Colonic mucosa (tissue), 4 donors: ENCODE measurements around the gene OOSP3. TPM values are rescaled to one million over a fixed set of nuclear protein-coding genes. Genes with fewer than 3 reads are reported as not detected.

ENCODE experiments used
- DNase-seq: peaks from one replicate; pipeline ENCODE4 v3.0.0-alpha.2; 2020
- H3K27ac ChIP-seq: fragments of 200-600 bp; one replicate; pipeline ENCODE4 v1.8.0; 2021
- H3K27me3 ChIP-seq: fragments of 200-600 bp; one replicate; pipeline ENCODE4 v1.8.0; 2021
- H3K36me3 ChIP-seq: fragments of 200-600 bp; one replicate; pipeline ENCODE4 v1.8.0; 2021
- H3K4me1 ChIP-seq: fragments of 200-600 bp; one replicate; pipeline ENCODE4 v1.8.0; 2021; ENCODE audit warnings: mild to moderate bottlenecking
- H3K4me3 ChIP-seq: fragments of 200-600 bp; one replicate; pipeline ENCODE4 v1.8.0; 2021
- H3K9ac ChIP-seq, 2 donors: one replicate each; pipeline ENCODE4 v1.7.0; 2013; ENCODE audit warnings: control low read depth in 2 of 2, low read depth in 2 of 2, low read length in 2 of 2
- H3K9me3 ChIP-seq: fragments of 200-600 bp; one replicate; pipeline ENCODE4 v1.8.0; 2021
- intact Hi-C: fragments of 100-400 bp; cut with DNase I; formaldehyde crosslinking; loops from one replicate; pipeline ENCODE4 v1.14.1; 2022
- total RNA-seq, 2 donors: library from RNA; stranded (reverse); fragmentation: NEBNext Ultra II Directional in 1 of 2; extraction: Animal tissue kit (Norgen Biotek cat#: 25700) in 1 of 2; gene quantifications; one replicate each; pipeline ENCODE4 v1.2.1, GENCODE V29; 2021
- TF ChIP-seq, protein P1 (sequence below): fragments of 200-600 bp; IDR thresholded peaks from one replicate; pipeline ENCODE4 v1.8.0; 2022; ENCODE audit warnings: antibody characterized with exemption, mild to moderate bottlenecking
- donor health status: healthy.
- donor health status: DM: no; HTN: no; CAD: no.
- donor health status: DM: no; HTN: no; CAD: no.

The OOSP3 gene
- total RNA-seq, 2 donors from 2014 or later: not detected

DNA sequence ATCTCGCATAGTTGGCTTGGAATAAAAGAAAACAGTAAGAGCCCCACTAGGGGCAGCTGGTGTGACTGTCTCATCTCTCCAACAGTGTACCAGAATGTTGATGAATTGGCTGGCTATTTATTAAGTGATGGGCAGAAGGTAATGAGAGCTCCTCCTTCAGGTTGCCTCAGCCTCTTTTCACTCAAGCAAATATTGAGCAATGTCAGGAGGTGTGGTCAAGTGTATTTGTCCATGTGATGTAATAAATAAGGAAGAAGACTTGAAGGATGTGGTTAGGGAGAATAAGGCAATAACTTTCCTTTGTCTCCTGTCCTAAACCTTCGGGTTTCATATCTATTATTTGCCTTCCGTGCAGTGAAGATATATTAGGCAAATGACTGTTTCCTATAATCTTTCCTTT lies 12.2 kb upstream of the OOSP3 start, which contains the start of gene TCN1:
TCN1 (minus strand) TSS at position 91 of the 400 bp plus-strand sequence; CDS start at position 74, 17 bp downstream.
- TF ChIP-seq, protein P1, sequence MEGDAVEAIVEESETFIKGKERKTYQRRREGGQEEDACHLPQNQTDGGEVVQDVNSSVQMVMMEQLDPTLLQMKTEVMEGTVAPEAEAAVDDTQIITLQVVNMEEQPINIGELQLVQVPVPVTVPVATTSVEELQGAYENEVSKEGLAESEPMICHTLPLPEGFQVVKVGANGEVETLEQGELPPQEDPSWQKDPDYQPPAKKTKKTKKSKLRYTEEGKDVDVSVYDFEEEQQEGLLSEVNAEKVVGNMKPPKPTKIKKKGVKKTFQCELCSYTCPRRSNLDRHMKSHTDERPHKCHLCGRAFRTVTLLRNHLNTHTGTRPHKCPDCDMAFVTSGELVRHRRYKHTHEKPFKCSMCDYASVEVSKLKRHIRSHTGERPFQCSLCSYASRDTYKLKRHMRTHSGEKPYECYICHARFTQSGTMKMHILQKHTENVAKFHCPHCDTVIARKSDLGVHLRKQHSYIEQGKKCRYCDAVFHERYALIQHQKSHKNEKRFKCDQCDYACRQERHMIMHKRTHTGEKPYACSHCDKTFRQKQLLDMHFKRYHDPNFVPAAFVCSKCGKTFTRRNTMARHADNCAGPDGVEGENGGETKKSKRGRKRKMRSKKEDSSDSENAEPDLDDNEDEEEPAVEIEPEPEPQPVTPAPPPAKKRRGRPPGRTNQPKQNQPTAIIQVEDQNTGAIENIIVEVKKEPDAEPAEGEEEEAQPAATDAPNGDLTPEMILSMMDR: no peak

DNA sequence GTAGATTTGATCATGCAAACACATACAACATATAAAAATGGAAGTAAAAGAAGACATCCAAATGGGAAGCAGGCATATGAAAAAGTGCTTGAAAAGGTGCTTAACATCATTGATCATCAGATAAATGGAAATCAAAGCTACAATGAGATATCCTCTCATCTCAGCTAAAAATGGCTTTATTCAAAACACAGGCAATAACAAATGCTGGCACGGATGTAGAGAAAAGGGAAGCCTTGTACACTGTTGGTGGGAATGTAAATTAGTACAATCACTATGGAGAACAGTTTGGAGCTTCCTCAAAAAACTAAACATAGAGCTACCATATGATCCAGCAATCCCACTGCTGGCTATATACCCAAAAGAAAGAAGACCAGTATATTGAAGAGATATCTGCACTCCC lies 11.7 kb upstream of the OOSP3 start:
- Histone ChIP-seq H3K9me3 (no peaks in the 10 kb centered on the region), H3K27ac (no peak overlapping the region), H3K9ac (no peak overlapping the region), H3K36me3 (no peaks in the 10 kb centered on the region), H3K4me1 (no peaks in the 10 kb centered on the region), H3K27me3 (no peaks in the 10 kb centered on the region), H3K4me3 (no peak overlapping the region)
- intact Hi-C loops: no loop called here
- no peak for DNase-seq
- TF ChIP-seq, protein P1: no peak

More for the DNA sequence above, 12.2 kb upstream of the OOSP3 start, which contains the start of gene TCN1:
- intact Hi-C loops: no loop called here
- H3K9me3 ChIP-seq: no peaks in the 10 kb centered on the region
- H3K9ac ChIP-seq: no peak within 1 kb of the TSS
- no peak for DNase-seq
- no peak within 1 kb of the TSS for H3K4me3 ChIP-seq
- no peaks in the 10 kb centered on the region for H3K4me1 ChIP-seq
- H3K27ac ChIP-seq: no peak within 1 kb of the TSS
- no peaks in the 10 kb centered on the region for H3K27me3 ChIP-seq
- no peaks in the 10 kb centered on the region for H3K36me3 ChIP-seq

DNA sequence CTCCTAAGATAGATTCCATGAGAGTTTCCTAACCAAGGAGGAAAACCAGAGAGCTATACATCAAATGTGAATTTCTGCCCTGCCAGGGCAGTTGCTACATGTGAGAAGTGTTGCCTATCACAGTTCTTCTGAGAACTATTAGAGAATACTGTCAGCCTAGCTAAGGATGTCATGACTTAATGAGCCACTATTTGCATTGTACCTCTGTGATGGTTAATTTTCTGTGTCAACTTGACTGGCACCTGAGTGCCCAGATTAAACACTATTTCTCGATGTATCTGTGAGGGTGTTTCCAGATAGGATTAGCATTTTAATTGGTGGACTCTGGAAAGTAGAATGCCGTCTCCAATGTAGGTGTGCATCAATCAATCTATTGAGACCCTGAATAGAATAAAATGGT lies 10.6 kb upstream of the OOSP3 start:
- no peaks in the 10 kb centered on the region for H3K27me3 ChIP-seq
- DNase-seq: no peak
- no peaks in the 10 kb centered on the region for H3K9me3 ChIP-seq
- H3K9ac ChIP-seq: no peak overlapping the region
- no peak overlapping the region for H3K4me3 ChIP-seq
- no peaks in the 10 kb centered on the region for H3K36me3 ChIP-seq
- TF ChIP-seq, protein P1: no peak
- intact Hi-C loops: no loop called here
- H3K27ac ChIP-seq: no peak overlapping the region
- H3K4me1 ChIP-seq: no peaks in the 10 kb centered on the region

DNA sequence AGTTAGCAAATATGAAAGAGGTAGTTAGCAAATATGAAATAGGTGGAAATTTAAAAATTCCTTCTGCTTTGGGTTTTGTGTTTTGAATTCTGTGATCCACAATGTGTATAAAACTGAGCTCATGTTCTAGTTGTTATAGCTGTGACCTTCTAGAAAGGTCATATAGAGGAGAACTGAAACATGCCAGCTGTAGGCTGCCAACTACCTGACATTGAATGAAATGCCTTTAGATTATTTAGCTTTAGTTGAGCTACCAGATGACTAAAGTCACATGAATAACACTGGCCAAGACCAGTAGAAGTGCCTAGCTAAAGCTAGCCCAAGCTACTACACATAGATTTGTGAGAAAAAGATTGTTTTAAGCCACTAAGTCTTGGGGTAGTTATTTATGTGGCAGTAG lies 6.5 kb upstream of the OOSP3 start:
- Histone ChIP-seq H3K27me3 (no peaks in the 10 kb centered on the region), H3K4me3 (no peak overlapping the region), H3K9ac (no peak overlapping the region), H3K4me1 (no peaks in the 10 kb centered on the region), H3K27ac (no peak overlapping the region), H3K36me3 (no peaks in the 10 kb centered on the region), H3K9me3 (no peaks in the 10 kb centered on the region)
- TF ChIP-seq, protein P1: no peak
- DNase-seq: no peak
- intact Hi-C loops: no loop called here

DNA sequence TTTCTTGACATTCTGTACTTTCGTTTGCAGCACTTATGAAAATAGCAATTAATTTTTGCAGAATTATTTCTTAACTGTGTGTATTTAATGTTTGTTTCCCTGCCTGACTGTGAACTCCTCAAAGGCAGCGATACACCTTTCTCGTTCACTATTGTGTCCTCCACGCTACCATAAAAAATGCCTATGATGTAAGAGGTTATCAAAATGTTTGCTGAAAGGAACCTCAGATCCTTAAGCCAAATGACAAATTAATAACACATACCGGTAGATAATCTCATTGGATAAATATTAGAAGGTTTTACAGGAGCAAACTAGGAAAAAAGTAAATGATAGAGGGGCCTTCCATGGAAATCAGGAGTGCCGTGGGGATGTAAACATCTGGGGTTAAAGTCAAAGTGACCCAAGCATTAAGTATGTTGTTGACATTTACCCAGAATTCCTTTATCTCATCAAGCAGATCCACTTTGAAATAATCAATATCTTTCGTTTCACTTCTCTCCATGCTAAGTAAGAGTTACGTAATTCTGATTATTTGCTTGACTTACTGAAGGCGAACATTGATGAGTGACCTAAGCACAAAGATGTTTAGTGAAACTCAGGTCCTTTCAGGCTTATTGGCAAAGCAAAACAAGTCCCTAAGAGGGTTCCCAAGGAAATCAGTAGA lies 2.6 kb upstream of the OOSP3 start:
- no peak overlapping the region for H3K9ac ChIP-seq
- H3K9me3 ChIP-seq: no peaks in the 10 kb centered on the region
- H3K4me3 ChIP-seq: no peak overlapping the region
- no peaks in the 10 kb centered on the region for H3K36me3 ChIP-seq
- DNase-seq: no peak
- no peaks in the 10 kb centered on the region for H3K27me3 ChIP-seq
- intact Hi-C loops: no loop called here
- no peaks in the 10 kb centered on the region for H3K4me1 ChIP-seq
- H3K27ac ChIP-seq: no peak overlapping the region
- TF ChIP-seq, protein P1: no peak
